Jurkat, Clone E6-1 (cell line): ENCODE results near the gene OR2T35. TPM values are rescaled to one million over a fixed set of nuclear protein-coding genes. Genes with fewer than 3 reads are reported as not detected.
"Not testable (repeated sequence)": the region's sequence is repeated elsewhere in the genome, so short reads cannot be mapped to it uniquely, and the experiment has no call there.

Source experiments
- DNase-seq: peaks from one replicate; pipeline ENCODE4 v3.0.0-alpha.2; 2011; ENCODE audit warnings: low read depth, low spot score
- H3K4me3 ChIP-seq: 2 replicates; pipeline ENCODE4 v1.5.1; 2011; ENCODE audit warnings: mild to moderate bottlenecking, low read length, control low read depth, moderate library complexity
- polyA plus RNA-seq: library from polyadenylated mRNA; unstranded; fragments of >200 nt; gene quantifications from one replicate; pipeline ENCODE4 v1.2.1, GENCODE V29; 2012; ENCODE audit warnings: missing spikeins; ENCODE audit not compliant: insufficient read length, insufficient read depth

OR2T35 gene, protein sequence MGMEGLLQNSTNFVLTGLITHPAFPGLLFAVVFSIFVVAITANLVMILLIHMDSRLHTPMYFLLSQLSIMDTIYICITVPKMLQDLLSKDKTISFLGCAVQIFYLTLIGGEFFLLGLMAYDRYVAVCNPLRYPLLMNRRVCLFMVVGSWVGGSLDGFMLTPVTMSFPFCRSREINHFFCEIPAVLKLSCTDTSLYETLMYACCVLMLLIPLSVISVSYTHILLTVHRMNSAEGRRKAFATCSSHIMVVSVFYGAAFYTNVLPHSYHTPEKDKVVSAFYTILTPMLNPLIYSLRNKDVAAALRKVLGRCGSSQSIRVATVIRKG
- not detected for polyA plus RNA-seq

- not testable (repeated sequence) for H3K4me3 ChIP-seq, DNase-seq
Measured at GRCh38 chr1:248645178-248645577, at the start of gene OR2T35. OR2T35 (minus strand) TSS chr1:248645278; CDS start chr1:248639258, 6,020 bp downstream.

- no peak for DNase-seq
- H3K4me3 ChIP-seq, result no peak overlapping the region
Measured at GRCh38 chr1:248691567-248692155, 46.6 kb upstream of the OR2T35 start.

DNA sequence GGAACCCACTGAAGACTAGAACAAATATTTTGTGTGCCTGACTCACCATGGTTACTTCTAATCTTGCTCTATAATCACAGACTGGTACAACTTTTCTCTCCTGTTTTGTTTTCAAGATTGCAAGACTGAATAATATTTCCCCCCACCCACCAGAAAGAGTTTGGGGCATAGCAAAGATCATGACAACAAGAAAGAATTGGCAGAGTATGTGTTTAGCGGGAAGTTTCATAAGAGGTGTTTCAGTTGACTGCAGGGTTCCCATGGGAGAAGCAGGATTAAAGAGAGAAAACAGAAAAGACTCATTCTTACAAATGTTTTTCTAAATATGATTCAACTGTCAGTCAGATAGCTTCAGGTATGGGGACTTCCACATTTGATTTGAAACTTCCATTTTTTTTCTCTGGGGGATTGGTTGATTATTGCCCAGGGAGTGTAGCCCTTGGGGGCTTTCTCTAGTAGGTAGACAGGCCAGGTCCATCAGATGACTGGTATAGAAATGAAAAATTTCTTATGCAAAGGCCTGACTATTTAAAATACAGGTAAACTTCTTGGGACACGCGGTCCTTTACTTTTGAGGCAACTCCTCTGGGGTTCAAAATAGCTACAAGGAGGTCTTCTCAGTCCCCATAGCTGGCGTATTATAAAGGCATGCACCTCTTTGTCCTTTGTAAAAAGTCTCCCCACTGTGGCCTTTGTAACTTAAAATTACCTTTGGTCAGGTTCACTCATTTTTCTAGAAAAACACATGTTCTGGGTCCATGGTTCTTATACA, 43.6 kb upstream of the OR2T35 start:
- DNase-seq, result no peak
- no peak overlapping the region for H3K4me3 ChIP-seq

GRCh38 chr1:248686815-248687214, 41.7 kb upstream of the OR2T35 start:
- no peak for DNase-seq
- no peak overlapping the region for H3K4me3 ChIP-seq

DNA sequence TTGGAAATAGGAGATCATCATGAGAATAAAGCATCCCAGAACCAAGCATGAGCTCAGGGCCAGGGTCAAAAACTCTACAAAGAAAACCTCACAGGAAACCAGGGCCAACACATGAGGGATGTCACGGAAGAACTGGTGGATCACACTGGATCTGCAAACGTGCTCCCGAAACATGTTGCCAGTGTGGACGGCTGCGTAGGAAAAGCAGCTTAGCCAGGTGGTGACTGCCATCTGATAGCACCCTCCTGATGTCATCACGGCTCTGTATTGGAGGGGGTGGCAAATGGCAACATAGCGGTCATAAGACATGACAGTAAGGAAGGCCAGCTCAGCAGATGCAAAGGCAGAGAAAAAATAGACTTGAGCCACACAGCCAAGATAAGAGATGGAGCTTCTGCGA, 36.6 kb upstream of the OR2T35 start:
- no peak for DNase-seq
- no peak overlapping the region for H3K4me3 ChIP-seq

- DNase-seq, result no peak
- no peak overlapping the region for H3K4me3 ChIP-seq
Measured at GRCh38 chr1:248670003-248670402, 24.9 kb upstream of the OR2T35 start.

GRCh38 chr1:248663453-248664328, 18.6 kb upstream of the OR2T35 start:
- H3K4me3 ChIP-seq, DNase-seq: not testable (repeated sequence)

DNA sequence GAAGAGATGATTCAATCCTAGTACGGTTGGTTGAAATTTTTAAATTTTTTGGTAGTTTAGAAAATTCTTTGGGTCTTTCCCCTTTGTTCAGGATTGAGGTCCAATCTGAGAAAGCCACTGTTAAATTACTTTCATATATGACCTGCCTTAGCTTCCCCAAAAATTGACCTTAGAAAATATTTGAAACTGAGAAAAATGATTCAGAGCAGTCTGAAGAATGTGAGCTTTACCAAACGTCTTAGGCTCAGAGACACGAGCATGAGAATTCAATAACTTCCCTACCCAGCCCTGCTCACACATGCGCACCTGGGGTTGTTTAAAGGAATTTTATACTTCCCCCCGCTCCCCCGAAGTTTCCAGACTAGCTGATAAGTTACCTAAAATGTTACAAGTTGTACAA, 11.7 kb upstream of the OR2T35 start:
- not testable (repeated sequence) for DNase-seq, H3K4me3 ChIP-seq

DNA sequence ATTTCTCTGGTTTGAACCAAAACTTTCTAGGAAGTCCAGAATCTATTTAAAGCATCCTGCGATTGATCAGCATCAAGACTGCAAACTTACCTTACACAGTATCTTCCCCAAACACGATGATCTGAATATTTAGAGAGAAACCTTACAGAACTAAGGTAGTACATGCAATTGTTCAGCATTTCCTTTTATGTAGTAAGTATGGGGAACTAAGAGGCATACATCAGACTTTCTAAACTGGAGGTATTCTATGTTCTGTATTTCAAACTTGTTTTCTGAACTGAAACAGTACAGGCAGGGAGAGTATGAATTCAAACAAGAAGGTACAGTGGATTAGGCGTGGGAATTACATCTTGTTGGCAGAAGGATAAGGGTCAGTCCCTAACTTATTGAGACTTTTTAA, 10.3 kb upstream of the OR2T35 start, which contains the start of gene OR2T27:
Gene OR2T27, minus strand, starts transcription at position 175 of the 400 bp plus-strand sequence. CDS start 4,644 bp downstream, outside the sequence.
- H3K4me3 ChIP-seq, DNase-seq: not testable (repeated sequence)

GRCh38 chr1:248648770-248649536, 3.9 kb upstream of the OR2T35 start:
- not testable (repeated sequence) for DNase-seq, H3K4me3 ChIP-seq

- DNase-seq, H3K4me3 ChIP-seq: not testable (repeated sequence)
Measured at GRCh38 chr1:248642971-248643651, 2.0 kb downstream of the OR2T35 start.

DNA sequence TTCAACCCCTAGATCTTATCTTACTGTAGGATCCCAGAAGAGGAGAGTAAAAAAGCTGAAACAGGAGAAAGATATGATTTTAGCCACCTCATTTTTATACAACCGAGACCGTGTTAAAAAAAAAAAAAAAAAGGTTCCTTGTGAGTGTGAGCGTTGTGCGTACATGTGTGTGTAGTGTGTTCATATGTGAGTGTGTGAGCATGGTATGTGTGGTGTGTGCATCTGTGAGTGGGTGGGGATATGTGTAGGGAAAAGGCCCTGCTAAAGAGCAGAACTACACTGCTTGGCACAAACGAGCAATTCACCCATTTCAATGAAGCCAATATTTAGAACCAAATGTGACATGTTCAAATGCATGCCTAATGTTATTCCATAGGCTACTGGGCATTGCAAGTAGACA, 3.5 kb downstream of the OR2T35 start:
- H3K4me3 ChIP-seq, DNase-seq: not testable (repeated sequence)

DNA sequence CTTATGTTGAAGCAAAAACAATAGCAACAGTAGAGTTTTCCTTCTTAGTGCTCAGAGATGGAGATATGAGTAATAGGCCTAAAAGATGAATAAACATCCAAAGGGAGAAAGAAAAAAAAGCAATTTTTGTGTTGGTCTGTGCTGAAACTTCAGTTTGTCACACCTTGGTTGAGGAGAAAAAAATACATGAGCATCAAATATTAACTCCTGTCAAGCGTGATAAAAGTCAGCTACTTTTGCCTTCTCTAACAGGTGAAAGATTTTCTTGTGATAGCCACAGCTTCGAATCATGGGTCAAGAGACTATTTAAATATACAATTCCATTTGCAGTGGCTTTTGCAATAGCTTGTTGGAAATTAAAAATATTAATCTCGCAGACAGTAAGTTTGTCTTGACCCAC, 4.2 kb downstream of the OR2T35 start:
- not testable (repeated sequence) for H3K4me3 ChIP-seq, DNase-seq

DNA sequence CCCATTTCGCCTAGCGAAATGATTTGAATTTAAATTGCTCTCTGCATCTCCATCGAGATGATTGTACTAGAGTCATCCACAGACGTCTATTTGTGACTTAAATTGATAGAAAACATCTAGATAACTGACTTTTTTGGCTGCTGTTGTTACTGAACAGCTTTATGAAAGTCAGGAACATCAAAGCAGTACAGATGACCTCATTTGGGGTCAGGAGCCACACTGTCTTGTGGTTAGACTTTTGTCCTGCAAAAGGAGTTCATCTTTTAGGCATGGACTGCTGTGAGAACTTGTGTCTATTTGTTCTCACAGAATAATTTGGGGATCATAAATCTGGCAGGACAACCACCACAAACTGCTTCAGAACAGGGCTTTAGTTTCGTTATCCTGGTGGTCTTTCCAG, 5.4 kb downstream of the OR2T35 start:
- not testable (repeated sequence) for H3K4me3 ChIP-seq, DNase-seq

- DNase-seq, H3K4me3 ChIP-seq: not testable (repeated sequence)
Measured at GRCh38 chr1:248636612-248637011, 8.5 kb downstream of the OR2T35 start.

GRCh38 chr1:248634991-248635390, 10.1 kb downstream of the OR2T35 start, which contains the start of gene OR2T11:
OR2T11 (minus strand) TSS chr1:248635091; CDS start chr1:248627128, 7,963 bp downstream.
- DNase-seq, H3K4me3 ChIP-seq: not testable (repeated sequence)

DNA sequence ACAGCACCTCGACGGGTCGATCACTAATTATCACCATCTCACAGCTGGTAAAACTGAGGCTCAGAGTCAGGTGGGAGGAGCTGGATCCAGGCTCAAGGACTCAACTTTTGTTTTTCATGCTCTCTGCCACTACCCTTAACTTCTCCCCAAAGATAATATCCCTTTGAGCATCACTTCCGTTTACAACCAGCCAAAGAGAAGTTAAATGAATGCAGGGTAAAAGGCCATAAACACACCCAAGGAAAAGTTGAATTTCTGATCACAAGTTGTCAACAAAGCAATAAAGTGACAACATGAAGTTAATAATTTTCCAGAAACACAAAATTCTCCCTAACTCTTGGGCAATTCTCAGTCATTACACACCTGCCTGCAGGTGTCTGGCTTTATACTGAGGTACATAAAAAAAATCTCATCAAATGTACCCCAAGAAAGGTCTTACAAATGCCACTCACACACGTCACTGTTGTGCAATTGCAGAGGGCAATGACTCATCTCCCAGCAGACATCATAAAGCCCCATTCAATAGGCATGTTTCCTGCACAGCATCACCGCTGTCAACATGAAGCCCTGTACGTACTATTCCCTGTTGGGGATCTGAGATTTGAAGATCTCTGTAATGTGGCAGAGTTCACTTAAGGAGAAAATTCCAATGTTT, 13.6 kb downstream of the OR2T35 start:
- DNase-seq, result no peak
- H3K4me3 ChIP-seq, result no peak overlapping the region
